HEK293 (cell line): Measurements from ENCODE around the gene LSMEM2.

Source experiments
- CTCF ChIA-PET: fragments of 350-600 bp; formaldehyde crosslinking; extraction: SDS; loops from one replicate; lab custom pipeline; 2021; ENCODE audit warnings: antibody characterized with exemption; lab: Yijun Ruan, JAX
- POLR2A ChIA-PET: fragments of 300-600 bp; formaldehyde crosslinking; extraction: SDS; loops from one replicate; lab custom pipeline; 2020; ENCODE audit warnings: antibody characterized with exemption, inconsistent platforms; lab: Yijun Ruan, JAX
- H3K27ac ChIP-seq: fragments of 200-500 bp; sonication (Bioruptor generic); 2 replicates; pipeline ENCODE4 v1.5.1; 2014; ENCODE audit warnings: low read depth, low read length, control low read depth, inconsistent platforms; ENCODE audit errors: extremely low read depth
- H3K36me3 ChIP-seq, 2 experiments: fragments of 200-500 bp in 1 of 2; sonication (Bioruptor generic) in 1 of 2; 1 replicate in 1 of 2; 2 replicates in 1 of 2; pipeline ENCODE4 v1.5.1; 2014 to 2017; ENCODE audit warnings: inconsistent platforms in 2 of 2, low read length in 2 of 2; ENCODE audit not compliant: control insufficient read depth in 2 of 2, insufficient read depth in 1 of 2
- H3K4me1 ChIP-seq: fragments of 200-500 bp; sonication (Bioruptor generic); 2 replicates; pipeline ENCODE4 v1.5.1; 2014; ENCODE audit warnings: mild to moderate bottlenecking, low read length, inconsistent platforms; ENCODE audit not compliant: control insufficient read depth, insufficient read depth
- H3K4me3 ChIP-seq: 2 replicates; pipeline ENCODE4 v1.5.1; 2011; ENCODE audit warnings: low read depth, mild to moderate bottlenecking, control low read depth, low read length, moderate library complexity
- H3K9me3 ChIP-seq: fragments of 200-500 bp; sonication (Bioruptor generic); 2 replicates; pipeline ENCODE4 v1.5.1; 2014; ENCODE audit warnings: low read depth, low read length, inconsistent platforms; ENCODE audit not compliant: control insufficient read depth, insufficient read depth
- BCL11A ChIP-seq: fragments of 450-650 bp; formaldehyde crosslinking; IDR thresholded peaks from 2 replicates; pipeline ENCODE4 v1.5.1; 2016; ENCODE audit warnings: low read depth, missing biosample characterization, missing genetic modification characterization
- EGR2 ChIP-seq: fragments of 450-650 bp; formaldehyde crosslinking; IDR thresholded peaks from 2 replicates; pipeline ENCODE4 v1.5.1; 2016; ENCODE audit warnings: low read depth, missing biosample characterization, missing genetic modification characterization
- GLI4 ChIP-seq: fragments of 450-650 bp; formaldehyde crosslinking; IDR thresholded peaks from 2 replicates; pipeline ENCODE4 v1.5.1; 2016; ENCODE audit warnings: missing biosample characterization, missing genetic modification characterization
- GLIS1 ChIP-seq: fragments of 450-650 bp; formaldehyde crosslinking; IDR thresholded peaks from 2 replicates; pipeline ENCODE4 v1.5.1; 2016; ENCODE audit warnings: missing biosample characterization, missing genetic modification characterization
- KLF1 ChIP-seq: fragments of 450-650 bp; formaldehyde crosslinking; IDR thresholded peaks from 2 replicates; pipeline ENCODE4 v1.5.1; 2016; ENCODE audit warnings: missing biosample characterization, missing genetic modification characterization
- PRDM1 ChIP-seq: fragments of 450-650 bp; formaldehyde crosslinking; IDR thresholded peaks from 2 replicates; pipeline ENCODE4; 2016; ENCODE audit warnings: missing biosample characterization, missing genetic modification characterization
- ZBTB10 ChIP-seq: fragments of 450-650 bp; formaldehyde crosslinking; IDR thresholded peaks from 2 replicates; pipeline ENCODE4 v1.5.1; 2016; ENCODE audit warnings: missing biosample characterization, missing genetic modification characterization
- ZBTB20 ChIP-seq: fragments of 450-650 bp; formaldehyde crosslinking; IDR thresholded peaks from 2 replicates; pipeline ENCODE4 v1.5.1; 2016; ENCODE audit warnings: missing biosample characterization, missing genetic modification characterization
- ZBTB8A ChIP-seq: fragments of 450-650 bp; formaldehyde crosslinking; IDR thresholded peaks from 2 replicates; pipeline ENCODE4 v1.5.1; 2016; ENCODE audit warnings: missing biosample characterization, missing genetic modification characterization
- ZFP3 ChIP-seq: fragments of 450-650 bp; formaldehyde crosslinking; IDR thresholded peaks from 2 replicates; pipeline ENCODE4 v1.5.1; 2016; ENCODE audit warnings: low read depth, missing biosample characterization, missing genetic modification characterization
- ZNF133 ChIP-seq: fragments of 450-650 bp; formaldehyde crosslinking; IDR thresholded peaks from 2 replicates; pipeline ENCODE4 v1.5.1; 2016; ENCODE audit warnings: missing biosample characterization, missing genetic modification characterization
- ZNF214 ChIP-seq: fragments of 450-650 bp; formaldehyde crosslinking; IDR thresholded peaks from 2 replicates; pipeline ENCODE4 v1.5.1; 2017; ENCODE audit warnings: missing biosample characterization, mild to moderate bottlenecking, missing genetic modification characterization, borderline replicate concordance
- ZNF23 ChIP-seq: fragments of 450-650 bp; formaldehyde crosslinking; IDR thresholded peaks from 2 replicates; pipeline ENCODE4 v1.5.1; 2016; ENCODE audit warnings: missing biosample characterization, missing genetic modification characterization, borderline replicate concordance
- ZNF26 ChIP-seq: fragments of 450-650 bp; formaldehyde crosslinking; IDR thresholded peaks from 2 replicates; pipeline ENCODE4 v1.5.1; 2016; ENCODE audit warnings: missing biosample characterization, missing genetic modification characterization
- ZNF354C ChIP-seq: fragments of 450-650 bp; formaldehyde crosslinking; IDR thresholded peaks from 2 replicates; pipeline ENCODE4 v1.5.1; 2016; ENCODE audit warnings: missing biosample characterization, missing genetic modification characterization, low read depth, borderline replicate concordance
- ZNF366 ChIP-seq: fragments of 450-650 bp; formaldehyde crosslinking; conservative IDR thresholded peaks from 2 replicates; pipeline ENCODE4 v1.5.1; 2016; ENCODE audit warnings: missing biosample characterization, missing genetic modification characterization
- ZNF514 ChIP-seq: fragments of 450-650 bp; formaldehyde crosslinking; IDR thresholded peaks from 2 replicates; pipeline ENCODE4 v1.5.1; 2016; ENCODE audit warnings: missing biosample characterization, missing genetic modification characterization
- ZNF571 ChIP-seq: fragments of 450-650 bp; formaldehyde crosslinking; IDR thresholded peaks from 2 replicates; pipeline ENCODE4 v1.5.0; 2017; ENCODE audit warnings: missing biosample characterization, missing genetic modification characterization
- ZNF621 ChIP-seq: fragments of 450-650 bp; formaldehyde crosslinking; IDR thresholded peaks from 2 replicates; pipeline ENCODE4 v1.5.1; 2017; ENCODE audit warnings: missing biosample characterization, missing genetic modification characterization
- ZNF624 ChIP-seq: fragments of 450-650 bp; formaldehyde crosslinking; IDR thresholded peaks from 2 replicates; pipeline ENCODE4 v1.5.1; 2017; ENCODE audit warnings: missing biosample characterization, missing genetic modification characterization
- ZNF626 ChIP-seq: fragments of 450-650 bp; sonication (Bioruptor Pico); formaldehyde crosslinking; IDR thresholded peaks from 2 replicates; pipeline ENCODE4 v1.5.1; 2018; ENCODE audit warnings: missing biosample characterization, missing genetic modification characterization, inconsistent platforms
- ZNF629 ChIP-seq: fragments of 450-650 bp; formaldehyde crosslinking; IDR thresholded peaks from 2 replicates; pipeline ENCODE4 v1.5.1; 2017; ENCODE audit warnings: missing biosample characterization, missing genetic modification characterization
- ZNF747 ChIP-seq: fragments of 450-650 bp; formaldehyde crosslinking; IDR thresholded peaks from 2 replicates; pipeline ENCODE4 v1.5.1; 2016; ENCODE audit warnings: missing biosample characterization, missing genetic modification characterization
- ZSCAN16 ChIP-seq: fragments of 450-650 bp; formaldehyde crosslinking; IDR thresholded peaks from 2 replicates; pipeline ENCODE4 v1.5.1; 2016; ENCODE audit warnings: missing biosample characterization, missing genetic modification characterization
- ZSCAN23 ChIP-seq: fragments of 450-650 bp; formaldehyde crosslinking; IDR thresholded peaks from 2 replicates; pipeline ENCODE4 v1.5.1; 2016; ENCODE audit warnings: missing biosample characterization, missing genetic modification characterization

The LSMEM2 gene

GRCh38 chr3:50248387-50248786, 30.5 kb upstream of the LSMEM2 start:
- no peaks in the 10 kb centered on the region for H3K9me3 ChIP-seq
- peaks cover 0 to 21% of the 10 kb centered on the region in 2 experiments; a peak in 2 of 3 replicates for H3K36me3 ChIP-seq
- TF ChIP-seq KLF1 (tag by site-specific recombination) (peak; percentile 56), ZBTB10 (tag by site-specific recombination) (no peak)
- no peak overlapping the region for H3K4me3 ChIP-seq
- H3K27ac ChIP-seq = no peak overlapping the region
- ChIA-PET POLR2A (interaction anchor here (1.3 kb wide), 1 partner anchor 13 kb away, joined by 3 read pairs; the partner anchor contains the start of gene GNAI2), CTCF (interaction anchor here (0.6 to 5.5 kb wide), 10 partner anchors 11 to 119 kb away, joined by 3 to 71 read pairs (median 4); partner anchors contain the start of genes GNAI2 and GNAT1)
- H3K4me1 ChIP-seq = 0 out of 2 replicates have a peak, but pooled peaks cover 4% of the 10 kb centered on the region

GRCh38 chr3:50249457-50249856, 29.4 kb upstream of the LSMEM2 start:
- POLR2A ChIA-PET = interaction anchor here (1.2 kb wide), 1 partner anchor 22 kb away, joined by 3 read pairs; no protein-coding TSS in a partner anchor
- H3K27ac ChIP-seq = no peak overlapping the region

GRCh38 chr3:50250514-50250913, 28.4 kb upstream of the LSMEM2 start:
- ChIA-PET POLR2A (interaction anchor here (0.6 to 1.2 kb wide), 3 partner anchors 23 to 558 kb away, joined by 3 to 9 read pairs (median 8); no protein-coding TSS in a partner anchor), CTCF (interaction anchor here (1.0 to 5.5 kb wide), 3 partner anchors 24 to 56 kb away, joined by 3 to 71 read pairs (median 5); partner anchors contain the start of gene GNAT1)
- 0 out of 2 replicates have a peak, but pooled peaks cover 4% of the 10 kb centered on the region for H3K4me1 ChIP-seq
- H3K36me3 ChIP-seq = peaks cover 0 to 30% of the 10 kb centered on the region in 2 experiments; a peak in 2 of 3 replicates
- TF ChIP-seq ZBTB8A (tag by site-specific recombination) (no peak), ZFP3 (tag by site-specific recombination) (no peak), ZBTB20 (peak; percentile 75), GLIS1 (tag by site-specific recombination) (peak; percentile 69), ZNF366 (tag by site-specific recombination) (no peak), ZNF23 (tag by site-specific recombination) (no peak), ZNF629 (no peak), ZSCAN16 (tag by site-specific recombination) (no peak), EGR2 (tag by site-specific recombination) (no peak), ZNF571 (tag by site-specific recombination) (no peak), ZNF133 (tag by site-specific recombination) (no peak), PRDM1 (tag by site-specific recombination) (no peak), ZNF621 (tag by site-specific recombination) (no peak), ZNF626 (tag by site-specific recombination) (no peak), BCL11A (tag by site-specific recombination) (no peak), ZNF747 (no peak), ZNF354C (tag by site-specific recombination) (no peak)
- H3K4me3 ChIP-seq = no peak overlapping the region
- H3K27ac ChIP-seq = no peak overlapping the region
- no peaks in the 10 kb centered on the region for H3K9me3 ChIP-seq

More at GRCh38 chr3:50249457-50249856, 29.4 kb upstream of the LSMEM2 start:
- Histone ChIP-seq H3K9me3 (no peaks in the 10 kb centered on the region), H3K36me3 (peaks cover 0 to 26% of the 10 kb centered on the region in 2 experiments; a peak in 2 of 3 replicates), H3K4me3 (no peak overlapping the region), H3K4me1 (0 out of 2 replicates have a peak, but pooled peaks cover 4% of the 10 kb centered on the region)
- CTCF ChIA-PET = interaction anchor here (0.8 to 5.5 kb wide), 4 partner anchors 21 to 103 kb away, joined by 4 to 71 read pairs (median 4); partner anchors contain the start of gene GNAT1
- TF ChIP-seq GLI4 (no peak), ZNF514 (tag by site-specific recombination) (no peak), ZSCAN23 (tag by site-specific recombination) (no peak), GLIS1 (tag by site-specific recombination) (no peak), ZNF26 (tag by site-specific recombination) (no peak), ZNF214 (no peak), ZNF624 (tag by site-specific recombination) (no peak)
